Mucosa of stomach (tissue), 1 donor: Measurements from ENCODE around the gene PXDN.
"Not testable (repeated sequence)": the region's sequence is repeated elsewhere in the genome, so short reads cannot be mapped to it uniquely, and the experiment has no call there.

Source experiments
- H3K27me3 ChIP-seq: one replicate; pipeline ENCODE4 v1.7.0; 2013; ENCODE audit warnings: mild to moderate bottlenecking, low read length; ENCODE audit not compliant: control insufficient read depth, insufficient read depth
- H3K36me3 ChIP-seq: one replicate; pipeline ENCODE4 v1.7.0; 2013; ENCODE audit warnings: low read length; ENCODE audit not compliant: control insufficient read depth, insufficient read depth
- H3K4me1 ChIP-seq: one replicate; pipeline ENCODE4 v1.7.0; 2013; ENCODE audit warnings: mild to moderate bottlenecking, low read length; ENCODE audit not compliant: control insufficient read depth, insufficient read depth
- H3K4me3 ChIP-seq: one replicate; pipeline ENCODE4 v1.7.0; 2013; ENCODE audit warnings: low read length
- H3K9ac ChIP-seq: one replicate; pipeline ENCODE4 v1.7.0; 2013; ENCODE audit warnings: mild to moderate bottlenecking, low read length, moderate library complexity
- H3K9me3 ChIP-seq: one replicate; pipeline ENCODE4 v1.7.0; 2013; ENCODE audit warnings: mild to moderate bottlenecking, low read length, moderate library complexity; ENCODE audit not compliant: control insufficient read depth
- donor health status: Pancreatic carcinoma.

Gene PXDN

GRCh38 chr2:1707771-1708418 lies 36.4 kb downstream of the PXDN start:
- H3K4me1 ChIP-seq: peaks cover 10% of the 10 kb centered on the region
- H3K9ac ChIP-seq: no peak overlapping the region
- no peaks in the 10 kb centered on the region for H3K36me3 ChIP-seq
- H3K9me3 ChIP-seq: no peaks in the 10 kb centered on the region
- no peaks in the 10 kb centered on the region for H3K27me3 ChIP-seq
- H3K4me3 ChIP-seq: no peak overlapping the region

GRCh38 chr2:1706089-1706841 lies 38.0 kb downstream of the PXDN start:
- H3K9me3 ChIP-seq, H3K27me3 ChIP-seq, H3K4me1 ChIP-seq, H3K9ac ChIP-seq, H3K36me3 ChIP-seq, H3K4me3 ChIP-seq: not testable (repeated sequence)

DNA sequence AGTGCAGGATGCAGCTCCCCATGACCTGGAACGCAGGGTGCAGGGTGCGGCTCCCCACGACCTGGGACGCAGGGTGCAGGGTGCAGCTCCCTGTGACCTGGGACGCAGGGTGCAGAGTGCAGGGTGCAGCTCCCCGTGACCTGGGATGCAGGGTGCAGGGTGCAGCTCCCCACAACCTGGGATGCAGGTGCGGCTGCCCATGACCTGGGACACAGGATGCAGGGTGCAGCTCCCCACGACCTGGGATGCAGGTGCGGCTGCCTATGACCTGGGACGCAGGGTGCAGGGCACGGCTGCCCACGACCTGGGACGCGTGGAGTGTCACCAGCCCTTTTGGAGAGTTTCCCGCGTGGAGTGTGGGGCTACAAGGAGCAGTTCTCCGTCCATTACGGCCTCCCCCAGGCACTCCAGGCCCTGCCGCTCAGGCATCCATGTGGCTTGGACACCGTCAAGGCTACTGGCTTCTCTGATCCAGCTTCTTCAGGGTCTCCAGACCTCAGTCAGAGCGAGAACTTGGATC lies 38.7 kb downstream of the PXDN start:
- no peak overlapping the region for H3K4me3 ChIP-seq
- H3K4me1 ChIP-seq: peaks cover 10% of the 10 kb centered on the region
- H3K36me3 ChIP-seq: no peaks in the 10 kb centered on the region
- H3K27me3 ChIP-seq: no peaks in the 10 kb centered on the region
- H3K9me3 ChIP-seq: no peaks in the 10 kb centered on the region
- H3K9ac ChIP-seq: no peak overlapping the region

DNA sequence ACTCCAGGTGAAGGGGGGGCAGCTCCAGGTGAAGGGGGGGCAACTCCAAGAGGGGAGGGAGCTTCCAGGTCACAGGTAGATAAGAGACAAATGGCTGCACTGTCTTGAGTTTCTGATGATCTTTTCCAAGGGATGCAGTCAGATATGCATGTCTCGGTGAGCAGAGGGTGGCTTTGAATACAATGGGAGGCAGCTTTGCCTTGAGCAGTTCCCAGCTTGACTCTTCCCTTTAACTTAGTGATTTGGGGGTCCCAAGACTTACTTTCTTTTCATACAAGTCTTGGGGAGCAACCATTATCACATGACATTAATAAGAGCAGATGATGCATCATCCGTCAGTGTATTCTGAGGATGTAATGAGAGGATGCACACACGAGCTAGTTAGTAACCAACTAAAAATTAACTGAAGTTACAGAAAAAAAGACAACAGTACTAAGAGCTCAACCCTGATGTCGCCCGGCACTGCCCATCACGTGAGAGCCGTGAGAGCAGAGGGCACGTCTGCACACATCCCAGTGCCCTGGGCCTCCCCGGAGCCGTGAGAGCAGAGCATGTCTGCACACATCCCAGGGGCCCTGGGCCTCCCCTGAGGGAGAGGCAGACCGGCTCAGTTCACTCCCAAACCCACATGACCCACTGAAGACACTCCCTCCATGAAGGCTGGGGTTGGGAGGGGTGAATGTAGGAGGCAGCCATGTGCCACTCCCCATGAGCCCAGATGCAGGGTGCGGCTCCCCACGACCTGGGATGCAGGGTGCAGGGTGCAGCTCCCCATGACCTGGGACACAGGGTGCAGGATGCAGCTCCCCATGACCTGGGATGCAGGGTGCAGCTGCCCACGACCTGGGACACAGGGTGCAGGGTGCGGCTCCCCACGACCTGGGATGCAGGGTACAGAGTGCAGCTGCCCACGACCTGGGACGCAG lies 39.4 kb downstream of the PXDN start:
- peaks cover 10% of the 10 kb centered on the region for H3K4me1 ChIP-seq
- H3K9me3 ChIP-seq: no peaks in the 10 kb centered on the region
- H3K27me3 ChIP-seq: no peaks in the 10 kb centered on the region
- H3K9ac ChIP-seq: no peak overlapping the region
- H3K4me3 ChIP-seq: no peak overlapping the region
- no peaks in the 10 kb centered on the region for H3K36me3 ChIP-seq

DNA sequence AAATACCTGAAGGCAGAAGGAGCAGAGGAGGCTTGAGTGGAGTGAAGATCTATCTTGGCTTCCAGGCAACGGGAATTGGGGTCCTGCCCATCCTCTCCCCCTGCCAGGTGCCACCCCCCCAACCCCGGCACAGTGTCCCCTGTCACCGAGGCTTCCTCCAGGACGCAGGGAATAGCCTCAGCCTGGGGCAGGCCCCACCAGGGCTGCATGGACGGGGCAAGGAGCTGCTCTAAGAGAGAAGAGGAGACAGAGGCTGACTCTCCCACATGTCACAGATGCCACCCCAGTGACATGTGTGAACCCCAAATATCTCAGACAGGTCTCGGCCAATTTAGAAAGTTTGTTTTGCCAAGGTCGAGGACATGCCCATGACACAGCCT lies 42.1 kb downstream of the PXDN start:
- no peaks in the 10 kb centered on the region for H3K4me1 ChIP-seq
- no peaks in the 10 kb centered on the region for H3K9me3 ChIP-seq
- H3K4me3 ChIP-seq: no peak overlapping the region
- H3K36me3 ChIP-seq: no peaks in the 10 kb centered on the region
- H3K27me3 ChIP-seq: no peaks in the 10 kb centered on the region
- no peak overlapping the region for H3K9ac ChIP-seq

DNA sequence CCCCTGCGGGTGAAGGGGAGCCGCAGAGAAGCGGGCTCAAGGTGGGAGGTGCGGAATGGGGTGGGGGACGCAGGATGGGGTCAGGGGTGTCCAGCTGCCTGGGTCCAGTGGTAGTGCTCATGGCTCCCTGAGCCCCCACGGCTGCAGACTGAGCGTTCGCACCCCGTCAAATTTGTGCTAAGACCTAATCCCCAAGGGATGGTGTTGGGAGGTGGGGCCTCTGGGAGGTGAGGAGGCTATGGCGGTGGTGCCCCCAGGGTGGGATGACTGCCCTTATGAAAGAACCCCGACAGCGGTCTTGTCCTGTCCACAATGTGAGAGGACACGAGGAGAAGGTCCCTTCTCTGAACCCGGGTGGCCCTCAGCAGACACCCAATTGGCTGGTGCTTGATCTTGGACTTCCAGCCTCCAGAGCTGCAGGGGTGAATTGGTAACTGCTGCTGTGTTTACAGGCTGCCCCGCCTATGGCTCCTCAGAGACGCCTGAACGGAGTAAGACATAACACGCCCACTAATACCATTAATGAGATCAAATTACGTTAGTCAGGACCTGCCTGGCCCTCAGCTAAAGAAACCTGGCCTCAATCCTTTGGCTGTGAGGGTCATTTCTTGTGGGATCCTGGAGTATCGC lies 42.6 kb downstream of the PXDN start:
- Histone ChIP-seq H3K4me3 (no peak overlapping the region), H3K4me1 (no peaks in the 10 kb centered on the region), H3K27me3 (no peaks in the 10 kb centered on the region), H3K36me3 (no peaks in the 10 kb centered on the region), H3K9me3 (no peaks in the 10 kb centered on the region), H3K9ac (no peak overlapping the region)

DNA sequence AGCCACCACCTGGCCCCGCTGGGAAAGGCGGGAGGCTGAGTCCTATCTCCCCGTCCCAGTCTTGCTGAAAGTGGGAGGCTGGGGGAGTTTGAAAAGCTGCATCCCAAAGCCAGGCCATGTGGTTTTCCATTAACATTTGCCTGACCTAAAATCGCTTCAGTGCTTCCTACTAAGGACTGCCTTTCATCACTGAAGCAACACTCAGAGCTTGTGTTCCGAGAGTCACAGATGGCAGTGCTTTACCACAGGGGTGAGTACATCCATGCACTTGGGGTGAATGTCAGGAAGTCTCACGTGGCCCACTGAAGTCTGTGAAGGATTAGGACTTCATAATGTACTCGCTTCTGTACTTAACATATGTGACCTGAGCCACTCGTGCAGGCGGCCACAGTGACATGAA lies 43.3 kb downstream of the PXDN start:
- Histone ChIP-seq H3K4me3 (no peak overlapping the region), H3K9ac (no peak overlapping the region), H3K9me3 (no peaks in the 10 kb centered on the region), H3K4me1 (no peaks in the 10 kb centered on the region), H3K36me3 (no peaks in the 10 kb centered on the region), H3K27me3 (no peaks in the 10 kb centered on the region)

- H3K27me3 ChIP-seq, H3K36me3 ChIP-seq, H3K9me3 ChIP-seq, H3K4me3 ChIP-seq, H3K9ac ChIP-seq, H3K4me1 ChIP-seq: not testable (repeated sequence)
These were observed 43.9 kb downstream of the PXDN start for GRCh38 chr2:1700427-1700826.

DNA sequence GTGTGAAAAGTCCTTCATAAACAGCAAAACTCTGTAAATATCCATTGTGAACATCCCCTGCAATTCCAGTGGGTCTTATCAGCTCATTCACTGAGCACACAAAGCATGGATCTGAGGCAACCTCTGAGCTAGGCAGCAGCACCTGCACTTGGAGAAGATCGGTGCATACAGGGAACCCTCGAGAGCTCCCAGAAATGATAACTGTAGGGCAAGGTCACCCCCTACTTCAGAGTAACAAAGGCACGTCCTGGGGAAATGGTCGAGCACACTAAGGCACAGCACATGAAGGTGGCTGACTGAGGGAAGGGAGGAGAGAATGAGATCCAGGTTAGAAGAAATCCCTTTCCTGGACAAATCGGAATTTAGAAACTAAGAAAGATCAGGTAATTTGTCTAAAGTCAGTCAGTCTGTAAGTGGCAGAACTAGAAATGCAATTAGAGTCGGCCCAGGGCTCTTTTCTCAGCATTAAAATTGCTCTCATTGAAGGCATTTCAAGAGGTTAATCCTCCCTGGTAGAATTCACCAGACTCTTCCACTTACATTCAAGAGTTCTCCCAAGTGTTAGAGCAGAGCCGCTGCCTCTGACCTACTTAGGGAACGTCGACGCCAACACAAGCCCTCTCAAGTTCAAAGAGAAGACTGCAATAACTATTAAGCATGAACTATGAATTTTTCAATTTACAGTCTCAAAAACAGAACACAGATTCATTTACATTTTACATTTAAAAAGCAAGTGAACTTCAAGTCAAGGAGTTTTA lies 45.9 kb downstream of the PXDN start:
- Histone ChIP-seq H3K27me3 (no peaks in the 10 kb centered on the region), H3K9me3 (no peaks in the 10 kb centered on the region), H3K4me3 (no peak overlapping the region), H3K9ac (no peak overlapping the region), H3K36me3 (no peaks in the 10 kb centered on the region), H3K4me1 (no peaks in the 10 kb centered on the region)

DNA sequence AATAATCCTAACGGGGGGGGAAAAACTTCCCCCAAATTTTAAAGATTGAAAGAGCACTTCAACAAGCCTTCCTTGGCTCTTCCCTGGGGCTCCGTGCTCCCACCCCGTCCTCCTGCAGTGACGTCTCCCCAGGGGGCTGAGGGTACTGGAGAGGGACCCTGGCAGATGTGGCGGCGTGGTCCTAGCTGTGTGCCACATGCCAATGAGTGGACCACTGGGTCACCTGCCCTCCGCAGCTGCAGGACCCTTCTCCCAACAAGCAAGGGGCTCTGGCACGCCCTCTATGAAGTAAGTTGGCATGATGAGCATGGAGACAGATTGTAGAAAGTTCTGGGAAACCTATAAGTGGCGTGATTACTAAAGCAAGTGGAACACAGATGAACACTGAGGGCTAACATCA lies 46.7 kb downstream of the PXDN start:
- Histone ChIP-seq H3K9me3 (no peaks in the 10 kb centered on the region), H3K9ac (no peak overlapping the region)

DNA sequence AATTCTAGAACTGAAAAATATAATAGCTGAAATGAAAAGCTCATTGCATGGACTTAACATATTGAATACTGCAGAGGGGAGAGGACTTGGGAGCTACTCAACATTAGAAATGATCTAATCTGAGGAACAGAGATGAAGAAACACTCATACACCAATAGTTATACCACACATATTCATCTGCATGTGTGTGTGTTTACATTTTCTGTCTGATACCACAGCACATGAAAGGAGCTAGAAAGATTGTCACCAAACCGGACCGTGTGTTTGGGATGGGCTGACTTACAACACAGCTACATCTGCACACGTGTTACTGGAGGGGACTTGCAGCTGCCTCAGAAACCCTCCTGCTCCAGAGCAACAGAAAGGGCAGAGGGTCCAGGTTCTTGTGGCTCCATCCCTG lies 47.8 kb downstream of the PXDN start:
- no peaks in the 10 kb centered on the region for H3K27me3 ChIP-seq
- H3K4me1 ChIP-seq: no peaks in the 10 kb centered on the region
- no peaks in the 10 kb centered on the region for H3K36me3 ChIP-seq
- H3K9ac ChIP-seq: no peak overlapping the region
- H3K9me3 ChIP-seq: no peaks in the 10 kb centered on the region
- H3K4me3 ChIP-seq: no peak overlapping the region

More for the DNA sequence above, 46.7 kb downstream of the PXDN start:
- Histone ChIP-seq H3K4me1 (no peaks in the 10 kb centered on the region), H3K27me3 (no peaks in the 10 kb centered on the region), H3K36me3 (no peaks in the 10 kb centered on the region), H3K4me3 (no peak overlapping the region)
